WTC11 (cell line): ENCODE data around the gene UNC13D. TPM values are rescaled to one million over a fixed set of nuclear protein-coding genes. Genes with fewer than 3 reads are reported as not detected.

Source experiments
- ATAC-seq: fragments of 200-7000 bp; cut with Tn5 transposase; 2 replicates; pipeline ENCODE4 v1.10.0; 2021; ENCODE audit warnings: mild to moderate bottlenecking, moderate library complexity
- CTCF ChIA-PET: fragments of 300-600 bp; sonication (Branson Sonifier 250); formaldehyde crosslinking; loops from one replicate; lab custom pipeline; 2021; ENCODE audit warnings: antibody characterized with exemption; lab: Charles Lee
- POLR2A ChIA-PET: fragments of 350-600 bp; sonication (Branson Sonifier 250); formaldehyde crosslinking; loops from one replicate; lab custom pipeline; 2021; ENCODE audit warnings: antibody characterized with exemption; lab: Charles Lee
- DNase-seq: peaks from one replicate; pipeline ENCODE4 v3.0.0; 2021; ENCODE audit warnings: low spot score
- H3K27ac Mint-ChIP-seq: 2 replicates; pipeline ENCODE4 v1.8.0; 2021; ENCODE audit warnings: mixed read lengths
- H3K27me3 Mint-ChIP-seq: 2 replicates; pipeline ENCODE4 v1.8.0; 2021; ENCODE audit warnings: low read depth, mild to moderate bottlenecking, moderate library complexity, mixed read lengths
- H3K36me3 Mint-ChIP-seq: 2 replicates; pipeline ENCODE4 v1.8.0; 2021; ENCODE audit warnings: mixed read lengths
- H3K4me1 Mint-ChIP-seq: 2 replicates; pipeline ENCODE4 v1.8.0; 2022; ENCODE audit warnings: mixed read lengths
- H3K4me3 Mint-ChIP-seq: 2 replicates; pipeline ENCODE4 v1.8.0; 2021; ENCODE audit warnings: mild to moderate bottlenecking, moderate library complexity, mixed read lengths
- H3K9me3 Mint-ChIP-seq: 2 replicates; pipeline ENCODE4 v1.8.0; 2021; ENCODE audit warnings: mixed read lengths
- HMGA2 ChIP-seq: fragments of 250-450 bp; sonication (Bioruptor Pico); IDR thresholded peaks from 2 replicates; pipeline ENCODE4 v1.4.0; 2021; ENCODE audit warnings: mild to moderate bottlenecking, moderate library complexity
- JUN ChIP-seq: sonication (generic); formaldehyde crosslinking; IDR thresholded peaks from 2 replicates; pipeline ENCODE4 v1.8.0; 2023; ENCODE audit warnings: mild to moderate bottlenecking, missing genetic modification reagents
- MXD4 ChIP-seq: fragments of 250-450 bp; sonication (Bioruptor Pico); IDR thresholded peaks from 2 replicates; pipeline ENCODE4 v1.8.0; 2021; ENCODE audit warnings: mild to moderate bottlenecking, moderate library complexity, borderline replicate concordance
- NR2C2 ChIP-seq: sonication (generic); formaldehyde crosslinking; IDR thresholded peaks from 2 replicates; pipeline ENCODE4 v1.8.0; 2022; ENCODE audit warnings: mild to moderate bottlenecking, missing genetic modification reagents
- NR3C1 ChIP-seq: sonication (generic); formaldehyde crosslinking; conservative IDR thresholded peaks from 2 replicates; pipeline ENCODE4 v1.8.1; 2023; ENCODE audit warnings: low read depth, mild to moderate bottlenecking, missing genetic modification reagents
- RELA ChIP-seq: sonication (generic); formaldehyde crosslinking; IDR thresholded peaks from 2 replicates; pipeline ENCODE4 v1.8.1; 2022; ENCODE audit warnings: missing genetic modification reagents, mild to moderate bottlenecking, borderline replicate concordance
- RORB ChIP-seq: fragments of 250-450 bp; sonication (Bioruptor Pico); IDR thresholded peaks from 2 replicates; pipeline ENCODE4 v1.9.0; 2021; ENCODE audit warnings: mild to moderate bottlenecking
- TCF7 ChIP-seq: sonication (generic); formaldehyde crosslinking; IDR thresholded peaks from 2 replicates; pipeline ENCODE4 v1.8.0; 2022; ENCODE audit warnings: mild to moderate bottlenecking, low read depth, missing genetic modification reagents, moderate library complexity
- TP53 ChIP-seq: sonication (generic); formaldehyde crosslinking; IDR thresholded peaks from 2 replicates; pipeline ENCODE4 v1.8.1; 2023; ENCODE audit warnings: mild to moderate bottlenecking, missing genetic modification reagents
- ZBTB21 ChIP-seq: sonication (generic); formaldehyde crosslinking; IDR thresholded peaks from 2 replicates; pipeline ENCODE4 v1.8.1; 2023; ENCODE audit warnings: mild to moderate bottlenecking, missing genetic modification reagents, borderline replicate concordance
- ZNF121 ChIP-seq: sonication (generic); formaldehyde crosslinking; IDR thresholded peaks from 2 replicates; pipeline ENCODE4 v1.8.0; 2023; ENCODE audit warnings: missing genetic modification reagents
- ZNF263 ChIP-seq: sonication (generic); formaldehyde crosslinking; IDR thresholded peaks from 2 replicates; pipeline ENCODE4 v1.8.1; 2022; ENCODE audit warnings: low read depth, mild to moderate bottlenecking, moderate library complexity, missing genetic modification reagents
- ZNF416 ChIP-seq: fragments of 250-450 bp; sonication (Bioruptor Pico); IDR thresholded peaks from 2 replicates; pipeline ENCODE4 v1.9.0; 2021; ENCODE audit warnings: mild to moderate bottlenecking, inconsistent platforms
- ZNF423 ChIP-seq: fragments of 250-450 bp; sonication (Bioruptor Pico); IDR thresholded peaks from 2 replicates; pipeline ENCODE4 v2.1.2; 2022; ENCODE audit warnings: mild to moderate bottlenecking, moderate library complexity
- total RNA-seq: library from RNA; stranded (reverse); gene quantifications from 3 replicates; pipeline ENCODE4 v1.2.3, GENCODE V29; 2021
- TF ChIP-seq, protein P1 (sequence below): fragments of 200-600 bp; IDR thresholded peaks from 2 replicates; pipeline ENCODE4 v1.8.0; 2022; ENCODE audit warnings: antibody characterized with exemption
- TF ChIP-seq, protein P2 (sequence below): sonication (generic); formaldehyde crosslinking; IDR thresholded peaks from 2 replicates; pipeline ENCODE4 v1.8.1; 2023; ENCODE audit warnings: mild to moderate bottlenecking, moderate library complexity, missing genetic modification reagents
- TF ChIP-seq, protein P3 (sequence below): fragments of 250-450 bp; sonication (Bioruptor Pico); IDR thresholded peaks from 2 replicates; pipeline ENCODE4 v1.8.0; 2021; ENCODE audit warnings: mild to moderate bottlenecking
- TF ChIP-seq, protein P4 (sequence below): fragments of 250-450 bp; sonication (Bioruptor Pico); IDR thresholded peaks from 2 replicates; pipeline ENCODE4 v2.1.2; 2022; ENCODE audit warnings: mild to moderate bottlenecking, moderate library complexity
- TF ChIP-seq, protein P5 (sequence below): sonication (generic); formaldehyde crosslinking; IDR thresholded peaks from 2 replicates; pipeline ENCODE4 v1.8.0; 2022; ENCODE audit warnings: missing genetic modification reagents
- TF ChIP-seq, protein P6 (sequence below): sonication (generic); formaldehyde crosslinking; IDR thresholded peaks from 2 replicates; pipeline ENCODE4 v1.8.1; 2022; ENCODE audit warnings: low read depth, missing genetic modification reagents, borderline replicate concordance

The UNC13D gene
- total RNA-seq, 1 experiment from 2014 or later = 13.1 TPM

DNA sequence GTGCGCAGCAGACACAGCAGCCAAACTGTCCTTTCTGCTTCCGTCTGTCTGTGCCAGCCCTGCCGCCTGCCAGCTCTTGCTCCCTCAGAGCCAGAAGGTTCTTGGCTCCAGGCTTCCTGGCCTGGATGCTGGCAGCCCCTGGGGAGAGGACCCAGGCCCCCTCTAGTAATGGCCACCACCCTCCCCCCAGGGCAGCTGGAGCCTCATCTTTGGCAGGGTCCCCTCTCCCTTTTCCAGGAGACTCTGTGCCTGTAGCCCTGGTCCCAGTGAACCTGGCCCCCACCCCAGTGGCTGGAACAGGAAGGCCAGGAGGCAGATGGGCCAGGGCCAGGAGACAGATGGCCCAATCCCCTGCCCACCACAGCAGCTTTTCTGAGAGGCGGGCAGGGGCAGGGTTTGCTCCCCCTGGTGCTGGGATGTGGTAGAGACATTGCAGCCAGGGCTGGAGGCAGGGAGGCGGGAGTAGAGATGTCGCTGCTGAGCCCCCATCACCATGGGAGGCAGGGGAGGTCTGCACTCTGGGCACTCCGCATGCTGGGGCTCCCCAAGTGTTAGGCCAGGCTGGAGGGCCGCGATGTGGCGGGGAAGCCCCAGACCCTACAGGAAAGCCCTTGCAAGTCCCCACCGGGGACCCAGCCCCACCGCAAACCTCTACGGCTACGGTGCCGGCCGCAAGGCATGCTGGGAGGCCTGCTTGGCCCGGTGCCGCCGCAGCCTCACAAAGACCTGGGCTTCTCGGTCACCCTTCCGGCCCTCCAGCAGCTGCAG, 16.7 kb downstream of the UNC13D start (continued):
- TF ChIP-seq ZNF263 (CRISPR knock-in tag) (no peak), ZNF423 (CRISPR knock-in tag) (peak; percentile 0; the same call in 1 of the 2 replicates), ZNF416 (peak; percentile 76; the same call in 1 of the 2 replicates), ZBTB21 (CRISPR knock-in tag) (no peak), TP53 (CRISPR knock-in tag) (no peak), MXD4 (CRISPR knock-in tag) (no peak)
- TF ChIP-seq, protein P1, sequence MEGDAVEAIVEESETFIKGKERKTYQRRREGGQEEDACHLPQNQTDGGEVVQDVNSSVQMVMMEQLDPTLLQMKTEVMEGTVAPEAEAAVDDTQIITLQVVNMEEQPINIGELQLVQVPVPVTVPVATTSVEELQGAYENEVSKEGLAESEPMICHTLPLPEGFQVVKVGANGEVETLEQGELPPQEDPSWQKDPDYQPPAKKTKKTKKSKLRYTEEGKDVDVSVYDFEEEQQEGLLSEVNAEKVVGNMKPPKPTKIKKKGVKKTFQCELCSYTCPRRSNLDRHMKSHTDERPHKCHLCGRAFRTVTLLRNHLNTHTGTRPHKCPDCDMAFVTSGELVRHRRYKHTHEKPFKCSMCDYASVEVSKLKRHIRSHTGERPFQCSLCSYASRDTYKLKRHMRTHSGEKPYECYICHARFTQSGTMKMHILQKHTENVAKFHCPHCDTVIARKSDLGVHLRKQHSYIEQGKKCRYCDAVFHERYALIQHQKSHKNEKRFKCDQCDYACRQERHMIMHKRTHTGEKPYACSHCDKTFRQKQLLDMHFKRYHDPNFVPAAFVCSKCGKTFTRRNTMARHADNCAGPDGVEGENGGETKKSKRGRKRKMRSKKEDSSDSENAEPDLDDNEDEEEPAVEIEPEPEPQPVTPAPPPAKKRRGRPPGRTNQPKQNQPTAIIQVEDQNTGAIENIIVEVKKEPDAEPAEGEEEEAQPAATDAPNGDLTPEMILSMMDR = peak; percentile 71
- TF ChIP-seq, protein P2, sequence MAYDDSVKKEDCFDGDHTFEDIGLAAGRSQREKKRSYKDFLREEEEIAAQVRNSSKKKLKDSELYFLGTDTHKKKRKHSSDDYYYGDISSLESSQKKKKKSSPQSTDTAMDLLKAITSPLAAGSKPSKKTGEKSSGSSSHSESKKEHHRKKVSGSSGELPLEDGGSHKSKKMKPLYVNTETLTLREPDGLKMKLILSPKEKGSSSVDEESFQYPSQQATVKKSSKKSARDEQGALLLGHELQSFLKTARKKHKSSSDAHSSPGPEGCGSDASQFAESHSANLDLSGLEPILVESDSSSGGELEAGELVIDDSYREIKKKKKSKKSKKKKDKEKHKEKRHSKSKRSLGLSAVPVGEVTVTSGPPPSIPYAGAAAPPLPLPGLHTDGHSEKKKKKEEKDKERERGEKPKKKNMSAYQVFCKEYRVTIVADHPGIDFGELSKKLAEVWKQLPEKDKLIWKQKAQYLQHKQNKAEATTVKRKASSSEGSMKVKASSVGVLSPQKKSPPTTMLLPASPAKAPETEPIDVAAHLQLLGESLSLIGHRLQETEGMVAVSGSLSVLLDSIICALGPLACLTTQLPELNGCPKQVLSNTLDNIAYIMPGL (CRISPR knock-in tag) = peak; percentile 84; the same call in 1 of the 2 replicates
- TF ChIP-seq, protein P3, sequence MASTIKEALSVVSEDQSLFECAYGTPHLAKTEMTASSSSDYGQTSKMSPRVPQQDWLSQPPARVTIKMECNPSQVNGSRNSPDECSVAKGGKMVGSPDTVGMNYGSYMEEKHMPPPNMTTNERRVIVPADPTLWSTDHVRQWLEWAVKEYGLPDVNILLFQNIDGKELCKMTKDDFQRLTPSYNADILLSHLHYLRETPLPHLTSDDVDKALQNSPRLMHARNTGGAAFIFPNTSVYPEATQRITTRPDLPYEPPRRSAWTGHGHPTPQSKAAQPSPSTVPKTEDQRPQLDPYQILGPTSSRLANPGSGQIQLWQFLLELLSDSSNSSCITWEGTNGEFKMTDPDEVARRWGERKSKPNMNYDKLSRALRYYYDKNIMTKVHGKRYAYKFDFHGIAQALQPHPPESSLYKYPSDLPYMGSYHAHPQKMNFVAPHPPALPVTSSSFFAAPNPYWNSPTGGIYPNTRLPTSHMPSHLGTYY (CRISPR knock-in tag) = 0 out of 2 replicates have a peak, but pooled peaks have one; percentile 13

DNA sequence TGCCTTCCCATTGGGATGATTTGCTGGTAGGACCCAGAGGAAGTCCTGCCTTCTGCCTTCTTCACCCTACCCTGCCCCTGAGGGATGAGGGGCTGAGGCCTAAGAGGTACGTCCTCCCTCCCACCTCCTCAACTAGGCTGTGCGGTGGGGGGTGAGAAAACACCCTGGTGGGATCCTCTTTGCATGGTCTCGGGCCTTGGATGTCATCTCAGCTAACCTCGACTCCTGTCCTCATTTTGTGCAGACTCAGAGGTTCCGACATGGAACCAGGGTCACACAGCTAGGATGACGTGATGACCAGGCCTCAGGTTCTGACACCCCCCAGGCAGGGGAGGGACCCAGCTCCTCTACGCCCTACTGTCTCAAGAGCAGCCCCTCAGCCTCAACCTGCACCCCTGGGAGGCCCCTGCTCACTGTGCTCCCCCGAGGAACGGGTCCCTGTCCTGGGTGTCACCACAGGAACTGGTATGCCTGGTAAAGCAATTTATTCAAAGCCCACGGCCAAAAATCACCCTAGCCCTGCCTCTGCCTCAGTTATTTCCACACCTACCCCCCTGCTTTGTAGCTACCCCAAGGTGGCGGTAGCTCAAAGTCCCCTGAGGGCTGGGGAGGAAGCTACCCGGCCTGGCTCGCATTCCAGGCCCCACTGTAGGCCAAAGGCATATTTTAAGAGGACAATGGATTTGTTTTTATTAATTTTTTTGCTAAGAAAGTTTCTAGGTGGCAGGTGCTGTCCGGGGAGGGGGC, 17.5 kb downstream of the UNC13D start:
- Mint-ChIP-seq H3K27me3 (no peaks in the 10 kb centered on the region), H3K9me3 (no peaks in the 10 kb centered on the region), H3K36me3 (peaks cover 10% of the 10 kb centered on the region; the same call in 1 of the 2 replicates), H3K4me3 (no peak overlapping the region), H3K4me1 (peaks cover 22% of the 10 kb centered on the region), H3K27ac (peak overlapping the region; percentile 74; the same call in 1 of the 2 replicates)
- POLR2A ChIA-PET = interaction anchor here (0.6 to 1.7 kb wide), 6 partner anchors 12 to 73 kb away, joined by 3 to 4 read pairs (median 4); partner anchors contain the start of genes UNC13D and UNK
- DNase-seq (no peak), ATAC-seq (no peak)
- CTCF ChIA-PET = interaction anchor here (0.6 to 5.5 kb wide), 48 partner anchors 9 to 866 kb away, joined by 3 to 180 read pairs (median 4); partner anchors contain the start of genes GALK1, TRIM47, TRIM65 and UNC13D
- no peak for TF ChIP-seq TCF7 (CRISPR knock-in tag)
- no peak for TF ChIP-seq RORB (CRISPR knock-in tag)
- TF ChIP-seq, protein P4, sequence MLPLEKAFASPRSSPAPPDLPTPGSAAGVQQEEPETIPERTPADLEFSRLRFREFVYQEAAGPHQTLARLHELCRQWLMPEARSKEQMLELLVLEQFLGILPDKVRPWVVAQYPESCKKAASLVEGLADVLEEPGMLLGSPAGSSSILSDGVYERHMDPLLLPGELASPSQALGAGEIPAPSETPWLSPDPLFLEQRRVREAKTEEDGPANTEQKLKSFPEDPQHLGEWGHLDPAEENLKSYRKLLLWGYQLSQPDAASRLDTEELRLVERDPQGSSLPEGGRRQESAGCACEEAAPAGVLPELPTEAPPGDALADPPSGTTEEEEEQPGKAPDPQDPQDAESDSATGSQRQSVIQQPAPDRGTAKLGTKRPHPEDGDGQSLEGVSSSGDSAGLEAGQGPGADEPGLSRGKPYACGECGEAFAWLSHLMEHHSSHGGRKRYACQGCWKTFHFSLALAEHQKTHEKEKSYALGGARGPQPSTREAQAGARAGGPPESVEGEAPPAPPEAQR (CRISPR knock-in tag) = no peak
- TF ChIP-seq, protein P2 (CRISPR knock-in tag) = no peak
- TF ChIP-seq ZNF121 (CRISPR knock-in tag) = no peak
- no peak for TF ChIP-seq RELA
- TF ChIP-seq, protein P5, sequence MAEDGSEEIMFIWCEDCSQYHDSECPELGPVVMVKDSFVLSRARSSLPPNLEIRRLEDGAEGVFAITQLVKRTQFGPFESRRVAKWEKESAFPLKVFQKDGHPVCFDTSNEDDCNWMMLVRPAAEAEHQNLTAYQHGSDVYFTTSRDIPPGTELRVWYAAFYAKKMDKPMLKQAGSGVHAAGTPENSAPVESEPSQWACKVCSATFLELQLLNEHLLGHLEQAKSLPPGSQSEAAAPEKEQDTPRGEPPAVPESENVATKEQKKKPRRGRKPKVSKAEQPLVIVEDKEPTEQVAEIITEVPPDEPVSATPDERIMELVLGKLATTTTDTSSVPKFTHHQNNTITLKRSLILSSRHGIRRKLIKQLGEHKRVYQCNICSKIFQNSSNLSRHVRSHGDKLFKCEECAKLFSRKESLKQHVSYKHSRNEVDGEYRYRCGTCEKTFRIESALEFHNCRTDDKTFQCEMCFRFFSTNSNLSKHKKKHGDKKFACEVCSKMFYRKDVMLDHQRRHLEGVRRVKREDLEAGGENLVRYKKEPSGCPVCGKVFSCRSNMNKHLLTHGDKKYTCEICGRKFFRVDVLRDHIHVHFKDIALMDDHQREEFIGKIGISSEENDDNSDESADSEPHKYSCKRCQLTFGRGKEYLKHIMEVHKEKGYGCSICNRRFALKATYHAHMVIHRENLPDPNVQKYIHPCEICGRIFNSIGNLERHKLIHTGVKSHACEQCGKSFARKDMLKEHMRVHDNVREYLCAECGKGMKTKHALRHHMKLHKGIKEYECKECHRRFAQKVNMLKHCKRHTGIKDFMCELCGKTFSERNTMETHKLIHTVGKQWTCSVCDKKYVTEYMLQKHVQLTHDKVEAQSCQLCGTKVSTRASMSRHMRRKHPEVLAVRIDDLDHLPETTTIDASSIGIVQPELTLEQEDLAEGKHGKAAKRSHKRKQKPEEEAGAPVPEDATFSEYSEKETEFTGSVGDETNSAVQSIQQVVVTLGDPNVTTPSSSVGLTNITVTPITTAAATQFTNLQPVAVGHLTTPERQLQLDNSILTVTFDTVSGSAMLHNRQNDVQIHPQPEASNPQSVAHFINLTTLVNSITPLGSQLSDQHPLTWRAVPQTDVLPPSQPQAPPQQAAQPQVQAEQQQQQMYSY (CRISPR knock-in tag) = no peak
- no peak for TF ChIP-seq JUN (CRISPR knock-in tag)
- no peak for TF ChIP-seq HMGA2 (CRISPR knock-in tag)
- TF ChIP-seq, protein P6, sequence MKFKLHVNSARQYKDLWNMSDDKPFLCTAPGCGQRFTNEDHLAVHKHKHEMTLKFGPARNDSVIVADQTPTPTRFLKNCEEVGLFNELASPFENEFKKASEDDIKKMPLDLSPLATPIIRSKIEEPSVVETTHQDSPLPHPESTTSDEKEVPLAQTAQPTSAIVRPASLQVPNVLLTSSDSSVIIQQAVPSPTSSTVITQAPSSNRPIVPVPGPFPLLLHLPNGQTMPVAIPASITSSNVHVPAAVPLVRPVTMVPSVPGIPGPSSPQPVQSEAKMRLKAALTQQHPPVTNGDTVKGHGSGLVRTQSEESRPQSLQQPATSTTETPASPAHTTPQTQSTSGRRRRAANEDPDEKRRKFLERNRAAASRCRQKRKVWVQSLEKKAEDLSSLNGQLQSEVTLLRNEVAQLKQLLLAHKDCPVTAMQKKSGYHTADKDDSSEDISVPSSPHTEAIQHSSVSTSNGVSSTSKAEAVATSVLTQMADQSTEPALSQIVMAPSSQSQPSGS (CRISPR knock-in tag) = no peak
- TF ChIP-seq NR3C1 = no peak
- no peak for TF ChIP-seq NR2C2 (CRISPR knock-in tag)
